Measurements from ENCODE around the gene CLPX. TPM values are rescaled to one million over a fixed set of nuclear protein-coding genes. Genes with fewer than 3 reads are reported as not detected.

The CLPX gene
- total and polyA plus RNA-seq, 9 of the 15 experiments (the other 6 are each of a cell fraction or from before 2014, with no cell fraction given) = 11.2 to 83.3 (median 51.3) TPM

DNA sequence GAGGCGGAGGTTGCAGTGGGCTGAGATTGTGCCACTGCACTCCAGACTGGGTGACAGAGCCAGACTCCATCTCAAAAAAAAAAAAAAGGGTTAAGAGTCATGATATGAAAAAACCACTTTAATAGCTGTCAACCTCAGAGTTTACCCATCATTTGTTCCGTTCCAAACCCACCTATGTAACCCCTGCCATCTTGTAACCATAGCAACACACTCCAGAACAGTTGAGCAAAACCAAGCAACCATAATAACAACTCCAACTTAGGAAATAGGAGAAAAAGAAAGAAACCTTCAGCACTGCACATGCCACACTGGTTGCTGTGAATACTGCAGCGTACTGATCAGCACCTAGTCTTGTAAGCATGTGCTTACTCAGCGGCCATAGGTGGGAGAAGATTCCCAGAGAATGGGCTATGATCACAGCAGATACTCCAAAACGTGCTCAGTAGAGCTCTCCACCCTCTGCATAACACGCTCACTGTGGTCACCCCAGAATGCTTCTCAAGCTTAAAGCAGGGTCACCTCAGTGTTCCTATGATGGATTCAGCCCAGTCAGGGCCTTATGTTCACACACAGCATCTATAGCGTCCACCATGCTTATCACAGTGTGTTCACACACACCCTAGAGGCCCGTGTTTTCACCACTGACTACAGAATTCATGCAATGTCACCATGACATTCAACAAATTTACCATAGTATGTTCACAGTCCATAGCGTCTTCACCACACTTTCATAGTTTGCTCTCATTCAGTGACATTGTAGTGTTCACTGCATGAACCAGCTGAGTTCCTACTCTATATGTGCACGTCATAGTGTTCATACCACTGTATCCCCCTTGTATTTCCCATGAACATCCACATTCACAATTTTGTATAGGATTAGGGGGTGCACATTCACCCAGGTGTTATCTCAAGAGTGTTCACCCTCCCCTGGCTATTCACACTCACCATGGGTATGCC lies 32.7 kb upstream of the CLPX start (continued):
- TF ChIP-seq PRPF4 (IDR thresholded peaks at IDR 0.05; ENCODE audit: insufficient read depth, low read depth, low read length, poor library complexity, severe bottlenecking) = no peak
- TF ChIP-seq, protein P1, sequence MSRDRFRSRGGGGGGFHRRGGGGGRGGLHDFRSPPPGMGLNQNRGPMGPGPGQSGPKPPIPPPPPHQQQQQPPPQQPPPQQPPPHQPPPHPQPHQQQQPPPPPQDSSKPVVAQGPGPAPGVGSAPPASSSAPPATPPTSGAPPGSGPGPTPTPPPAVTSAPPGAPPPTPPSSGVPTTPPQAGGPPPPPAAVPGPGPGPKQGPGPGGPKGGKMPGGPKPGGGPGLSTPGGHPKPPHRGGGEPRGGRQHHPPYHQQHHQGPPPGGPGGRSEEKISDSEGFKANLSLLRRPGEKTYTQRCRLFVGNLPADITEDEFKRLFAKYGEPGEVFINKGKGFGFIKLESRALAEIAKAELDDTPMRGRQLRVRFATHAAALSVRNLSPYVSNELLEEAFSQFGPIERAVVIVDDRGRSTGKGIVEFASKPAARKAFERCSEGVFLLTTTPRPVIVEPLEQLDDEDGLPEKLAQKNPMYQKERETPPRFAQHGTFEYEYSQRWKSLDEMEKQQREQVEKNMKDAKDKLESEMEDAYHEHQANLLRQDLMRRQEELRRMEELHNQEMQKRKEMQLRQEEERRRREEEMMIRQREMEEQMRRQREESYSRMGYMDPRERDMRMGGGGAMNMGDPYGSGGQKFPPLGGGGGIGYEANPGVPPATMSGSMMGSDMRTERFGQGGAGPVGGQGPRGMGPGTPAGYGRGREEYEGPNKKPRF (IDR thresholded peaks at IDR 0.05; ENCODE audit: low read depth, low read length) = no peak
- TF ChIP-seq EZH2 (IDR thresholded peaks at IDR 0.05; ENCODE audit: borderline replicate concordance, low read depth, low read length) = no peak
- TF ChIP-seq PHB (CRISPR knock-in tag; IDR thresholded peaks at IDR 0.05) = no peak
- no peak for TF ChIP-seq OTX1 (CRISPR knock-in tag; IDR thresholded peaks at IDR 0.05)
- no peak for TF ChIP-seq ZNF134 (CRISPR knock-in tag; conservative IDR thresholded peaks at IDR 0.05)
- TF ChIP-seq ZNF695 (CRISPR knock-in tag; IDR thresholded peaks at IDR 0.05) = no peak
- no peak for TF ChIP-seq PTBP1 (IDR thresholded peaks at IDR 0.05; ENCODE audit: low read depth, low read length)
- TF ChIP-seq, protein P2, sequence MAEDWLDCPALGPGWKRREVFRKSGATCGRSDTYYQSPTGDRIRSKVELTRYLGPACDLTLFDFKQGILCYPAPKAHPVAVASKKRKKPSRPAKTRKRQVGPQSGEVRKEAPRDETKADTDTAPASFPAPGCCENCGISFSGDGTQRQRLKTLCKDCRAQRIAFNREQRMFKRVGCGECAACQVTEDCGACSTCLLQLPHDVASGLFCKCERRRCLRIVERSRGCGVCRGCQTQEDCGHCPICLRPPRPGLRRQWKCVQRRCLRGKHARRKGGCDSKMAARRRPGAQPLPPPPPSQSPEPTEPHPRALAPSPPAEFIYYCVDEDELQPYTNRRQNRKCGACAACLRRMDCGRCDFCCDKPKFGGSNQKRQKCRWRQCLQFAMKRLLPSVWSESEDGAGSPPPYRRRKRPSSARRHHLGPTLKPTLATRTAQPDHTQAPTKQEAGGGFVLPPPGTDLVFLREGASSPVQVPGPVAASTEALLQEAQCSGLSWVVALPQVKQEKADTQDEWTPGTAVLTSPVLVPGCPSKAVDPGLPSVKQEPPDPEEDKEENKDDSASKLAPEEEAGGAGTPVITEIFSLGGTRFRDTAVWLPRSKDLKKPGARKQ (CRISPR knock-in tag; IDR thresholded peaks at IDR 0.05) = no peak
- TF ChIP-seq, protein P3, sequence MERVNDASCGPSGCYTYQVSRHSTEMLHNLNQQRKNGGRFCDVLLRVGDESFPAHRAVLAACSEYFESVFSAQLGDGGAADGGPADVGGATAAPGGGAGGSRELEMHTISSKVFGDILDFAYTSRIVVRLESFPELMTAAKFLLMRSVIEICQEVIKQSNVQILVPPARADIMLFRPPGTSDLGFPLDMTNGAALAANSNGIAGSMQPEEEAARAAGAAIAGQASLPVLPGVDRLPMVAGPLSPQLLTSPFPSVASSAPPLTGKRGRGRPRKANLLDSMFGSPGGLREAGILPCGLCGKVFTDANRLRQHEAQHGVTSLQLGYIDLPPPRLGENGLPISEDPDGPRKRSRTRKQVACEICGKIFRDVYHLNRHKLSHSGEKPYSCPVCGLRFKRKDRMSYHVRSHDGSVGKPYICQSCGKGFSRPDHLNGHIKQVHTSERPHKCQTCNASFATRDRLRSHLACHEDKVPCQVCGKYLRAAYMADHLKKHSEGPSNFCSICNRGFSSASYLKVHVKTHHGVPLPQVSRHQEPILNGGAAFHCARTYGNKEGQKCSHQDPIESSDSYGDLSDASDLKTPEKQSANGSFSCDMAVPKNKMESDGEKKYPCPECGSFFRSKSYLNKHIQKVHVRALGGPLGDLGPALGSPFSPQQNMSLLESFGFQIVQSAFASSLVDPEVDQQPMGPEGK (CRISPR knock-in tag; IDR thresholded peaks at IDR 0.05; ENCODE audit: borderline replicate concordance) = no peak
- TF ChIP-seq ZSCAN32 (CRISPR knock-in tag; IDR thresholded peaks at IDR 0.05) = no peak
- TF ChIP-seq ZNF707 (CRISPR knock-in tag; conservative IDR thresholded peaks at IDR 0.05) = no peak
- TF ChIP-seq MXI1 (IDR thresholded peaks at IDR 0.05; ENCODE audit: low read depth, low read length) = no peak
- peak; percentile 82; the same call in 1 of the 2 replicates for TF ChIP-seq DPF2 (IDR thresholded peaks at IDR 0.05)
- no peak for TF ChIP-seq RAD51 (IDR thresholded peaks at IDR 0.05; ENCODE audit: borderline replicate concordance, low read depth)
- TF ChIP-seq, protein P4, sequence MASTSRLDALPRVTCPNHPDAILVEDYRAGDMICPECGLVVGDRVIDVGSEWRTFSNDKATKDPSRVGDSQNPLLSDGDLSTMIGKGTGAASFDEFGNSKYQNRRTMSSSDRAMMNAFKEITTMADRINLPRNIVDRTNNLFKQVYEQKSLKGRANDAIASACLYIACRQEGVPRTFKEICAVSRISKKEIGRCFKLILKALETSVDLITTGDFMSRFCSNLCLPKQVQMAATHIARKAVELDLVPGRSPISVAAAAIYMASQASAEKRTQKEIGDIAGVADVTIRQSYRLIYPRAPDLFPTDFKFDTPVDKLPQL (IDR thresholded peaks at IDR 0.05; ENCODE audit: extremely low read depth, insufficient read length) = no peak
- TF ChIP-seq C11orf30 (IDR thresholded peaks at IDR 0.05; ENCODE audit: low read depth) = peak; percentile 96
- TF ChIP-seq, protein P5, sequence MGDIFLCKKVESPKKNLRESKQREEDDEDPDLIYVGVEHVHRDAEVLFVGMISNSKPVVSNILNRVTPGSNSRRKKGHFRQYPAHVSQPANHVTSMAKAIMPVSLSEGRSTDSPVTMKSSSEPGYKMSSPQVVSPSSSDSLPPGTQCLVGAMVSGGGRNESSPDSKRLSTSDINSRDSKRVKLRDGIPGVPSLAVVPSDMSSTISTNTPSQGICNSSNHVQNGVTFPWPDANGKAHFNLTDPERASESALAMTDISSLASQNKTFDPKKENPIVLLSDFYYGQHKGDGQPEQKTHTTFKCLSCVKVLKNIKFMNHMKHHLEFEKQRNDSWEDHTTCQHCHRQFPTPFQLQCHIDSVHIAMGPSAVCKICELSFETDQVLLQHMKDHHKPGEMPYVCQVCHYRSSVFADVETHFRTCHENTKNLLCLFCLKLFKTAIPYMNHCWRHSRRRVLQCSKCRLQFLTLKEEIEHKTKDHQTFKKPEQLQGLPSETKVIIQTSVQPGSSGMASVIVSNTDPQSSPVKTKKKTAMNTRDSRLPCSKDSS (IDR thresholded peaks at IDR 0.05; ENCODE audit: low read depth, partially characterized antibody) = no peak
- TF ChIP-seq FOXK2 (conservative IDR thresholded peaks at IDR 0.05 in 1 of 2, IDR thresholded peaks at IDR 0.05 in 1 of 2; ENCODE audit: low read depth in 2 of 2) = peak; percentile 59 to 81; a peak in 3 of 4 replicates

All from K562 (cell line).